ENCODE results near the gene DCAF5.
"Not testable (repeated sequence)": the region's sequence is repeated elsewhere in the genome, so short reads cannot be mapped to it uniquely, and the experiment has no call there.

- not testable (repeated sequence) for TF ChIP-seq POLR2AphosphoS5, CTCF, POLR2A, EP300 (IDR thresholded peaks at IDR 0.05)
These were observed 75.7 kb downstream of the DCAF5 start for GRCh38 chr14:69077185-69077584.
